ENCODE data around the gene PAPPA2. TPM values are rescaled to one million over a fixed set of nuclear protein-coding genes. Genes with fewer than 3 reads are reported as not detected.

PAPPA2 gene
- total RNA-seq, 1 experiment from 2014 or later = 0.06 TPM

DNA sequence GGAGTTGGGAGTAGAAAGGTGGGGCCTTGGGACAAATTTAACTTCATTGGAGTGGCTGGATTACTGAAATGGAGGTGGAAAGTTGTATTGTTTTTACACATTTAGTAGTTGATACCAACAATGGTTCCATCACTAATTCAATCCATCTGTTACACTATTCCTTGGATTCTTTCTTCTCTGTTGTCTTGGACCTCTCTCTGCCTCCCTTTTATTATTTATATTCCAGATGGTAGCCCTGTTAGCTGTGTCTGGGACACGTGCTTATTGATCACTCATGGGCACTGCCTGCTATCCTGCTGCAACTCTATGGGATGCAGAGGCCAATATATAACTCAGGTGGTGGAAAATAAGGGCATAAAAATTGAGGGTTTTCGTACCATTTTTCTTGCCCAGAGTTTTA lies 346.3 kb downstream of the PAPPA2 start:
- Histone ChIP-seq H3K36me3 (ENCODE audit: insufficient read depth, low read length, poor library complexity, severe bottlenecking) (no peaks in the 10 kb centered on the region), H3K4me1 (ENCODE audit: insufficient read depth, low read length, poor library complexity, severe bottlenecking) (peaks cover 14% of the 10 kb centered on the region), H3K4me3 (ENCODE audit: low read depth, low read length, poor library complexity, severe bottlenecking) (no peak overlapping the region), H3K27ac (ENCODE audit: low read depth, low read length, poor library complexity, severe bottlenecking) (no peak overlapping the region), H3K27me3 (replicated peaks; ENCODE audit: insufficient read depth, low read depth, low read length, poor library complexity) (no peaks in the 10 kb centered on the region), H3K9me3 (ENCODE audit: low read depth, low read length, poor library complexity, severe bottlenecking) (no peaks in the 10 kb centered on the region)
- ChIA-PET CTCF (no interaction called here), POLR2A (ENCODE audit: low non-redundant PET) (no interaction called here)
- BruUV-seq (replicated peaks) = no TSS peak
- DNase-seq (ENCODE audit: low spot score) = no peak
- intact Hi-C loops (cut with micrococcal nuclease; ENCODE audit: unreplicated experiment) = no loop called here
- no peak for TF ChIP-seq EZH2 (IDR thresholded peaks at IDR 0.05; ENCODE audit: borderline replicate concordance, low read depth, low read length, poor library complexity, severe bottlenecking)
- TF ChIP-seq CTCF (conservative IDR thresholded peaks at IDR 0.05; ENCODE audit: low read depth, low read length) = no peak

DNA sequence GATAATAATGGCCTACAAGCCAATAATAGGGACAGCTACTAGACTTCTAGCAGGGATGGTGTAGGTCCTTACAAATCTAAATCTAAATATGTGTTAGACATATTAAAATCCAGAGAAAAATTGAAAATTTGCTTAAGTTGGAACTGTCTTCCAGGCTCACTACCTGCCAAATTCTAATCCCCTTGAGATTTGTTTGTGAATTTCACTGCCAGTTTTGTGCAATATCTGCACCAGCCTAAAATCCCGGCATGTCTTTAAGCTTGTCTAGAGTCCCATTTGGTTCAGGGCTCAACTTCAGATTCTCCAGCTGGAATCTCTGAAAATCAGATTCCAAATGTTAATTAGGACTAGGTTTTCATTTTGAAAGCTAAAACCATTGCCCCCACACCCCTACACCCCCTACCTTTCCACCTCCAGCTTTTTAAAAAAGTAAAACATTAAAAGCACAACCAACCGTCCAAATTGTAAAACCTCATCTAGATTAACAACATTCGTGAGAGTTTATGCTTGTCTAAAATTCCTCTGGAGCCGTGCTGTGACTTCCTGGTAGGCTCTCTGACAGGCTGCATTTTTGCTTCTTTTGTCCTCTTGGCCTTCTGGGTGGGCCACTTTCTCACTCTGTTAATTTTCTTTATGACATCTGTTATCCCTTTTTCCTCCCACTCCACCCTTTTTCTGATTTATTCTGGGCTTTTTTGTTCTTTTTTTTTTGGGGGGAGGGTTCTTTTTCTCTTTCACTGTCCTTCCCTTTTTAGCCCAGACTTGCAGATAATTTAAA lies 348.7 kb downstream of the PAPPA2 start:
- DNase-seq (ENCODE audit: low spot score) = peak; percentile 48
- no peaks in the 10 kb centered on the region for H3K36me3 ChIP-seq (ENCODE audit: insufficient read depth, low read length, poor library complexity, severe bottlenecking)
- CTCF ChIA-PET = no interaction called here
- POLR2A ChIA-PET (ENCODE audit: low non-redundant PET) = no interaction called here
- H3K4me1 ChIP-seq (ENCODE audit: insufficient read depth, low read length, poor library complexity, severe bottlenecking) = peaks cover 10% of the 10 kb centered on the region
- no peak overlapping the region for H3K4me3 ChIP-seq (ENCODE audit: low read depth, low read length, poor library complexity, severe bottlenecking)
- intact Hi-C loops (cut with micrococcal nuclease; ENCODE audit: unreplicated experiment) = no loop called here
- no TSS peak for BruUV-seq (replicated peaks)
- H3K27ac ChIP-seq (ENCODE audit: low read depth, low read length, poor library complexity, severe bottlenecking) = no peak overlapping the region
- TF ChIP-seq CTCF (conservative IDR thresholded peaks at IDR 0.05; ENCODE audit: low read depth, low read length) (no peak), EZH2 (IDR thresholded peaks at IDR 0.05; ENCODE audit: borderline replicate concordance, low read depth, low read length, poor library complexity, severe bottlenecking) (no peak)
- no peaks in the 10 kb centered on the region for H3K9me3 ChIP-seq (ENCODE audit: low read depth, low read length, poor library complexity, severe bottlenecking)
- H3K27me3 ChIP-seq (replicated peaks; ENCODE audit: insufficient read depth, low read depth, low read length, poor library complexity) = no peaks in the 10 kb centered on the region

- BruUV-seq (replicated peaks) = no TSS peak
- intact Hi-C loops (cut with micrococcal nuclease; ENCODE audit: unreplicated experiment) = no loop called here
- TF ChIP-seq CTCF (conservative IDR thresholded peaks at IDR 0.05; ENCODE audit: low read depth, low read length) = no peak
- TF ChIP-seq EZH2 (IDR thresholded peaks at IDR 0.05; ENCODE audit: borderline replicate concordance, low read depth, low read length, poor library complexity, severe bottlenecking) = no peak
- ChIA-PET CTCF (no interaction called here), POLR2A (ENCODE audit: low non-redundant PET) (no interaction called here)
- no peaks in the 10 kb centered on the region for H3K9me3 ChIP-seq (ENCODE audit: low read depth, low read length, poor library complexity, severe bottlenecking)
- no peak overlapping the region for H3K27ac ChIP-seq (ENCODE audit: low read depth, low read length, poor library complexity, severe bottlenecking)
- no peak for DNase-seq (ENCODE audit: low spot score)
- no peak overlapping the region for H3K4me3 ChIP-seq (ENCODE audit: low read depth, low read length, poor library complexity, severe bottlenecking)
- H3K36me3 ChIP-seq (ENCODE audit: insufficient read depth, low read length, poor library complexity, severe bottlenecking) = no peaks in the 10 kb centered on the region
- H3K4me1 ChIP-seq (ENCODE audit: insufficient read depth, low read length, poor library complexity, severe bottlenecking) = peaks cover 10% of the 10 kb centered on the region
- no peaks in the 10 kb centered on the region for H3K27me3 ChIP-seq (replicated peaks; ENCODE audit: insufficient read depth, low read depth, low read length, poor library complexity)
Observed at GRCh38 chr1:176815621-176816020, 352.6 kb downstream of the PAPPA2 start.
